OCI-LY3 (cell line): ENCODE data around the gene LNX1.

ENCODE experiments used
- H2AFZ ChIP-seq: fragments of 200-600, 300-600 bp; shearing (Covaris generic); 2 replicates; pipeline ENCODE4 v1.6.0; 2014; ENCODE audit warnings: antibody characterized with exemption, low read depth, low read length
- H3K27ac ChIP-seq: fragments of 200-600, 300-600 bp; sonication (generic); 2 replicates; pipeline ENCODE4 v1.5.1; 2014; ENCODE audit warnings: mild to moderate bottlenecking, low read length, moderate library complexity, mixed read lengths
- H3K27me3 ChIP-seq: fragments of 200-600, 300-600 bp; sonication (generic); 2 replicates; pipeline ENCODE4 v1.6.1; 2014; ENCODE audit warnings: low read depth, low read length, mixed read lengths
- H3K36me3 ChIP-seq: fragments of 200-600, 300-600 bp; sonication (generic); replicated peaks from 2 replicates; pipeline ENCODE3; 2014; ENCODE audit warnings: low read depth, low read length, mixed read lengths
- H3K4me1 ChIP-seq: fragments of 300-600, 200-600 bp; sonication (generic); 2 replicates; pipeline ENCODE4 v1.6.1; 2014; ENCODE audit warnings: low read length, mixed read lengths
- H3K4me2 ChIP-seq: fragments of 200-600, 300-600 bp; sonication (generic); 2 replicates; pipeline ENCODE4 v1.6.1; 2014; ENCODE audit warnings: low read length, mixed read lengths
- H3K4me3 ChIP-seq: fragments of 300-600, 200-600 bp; sonication (generic); 2 replicates; pipeline ENCODE4 v1.5.1; 2014; ENCODE audit warnings: antibody characterized with exemption, mild to moderate bottlenecking, low read length, moderate library complexity
- H3K79me2 ChIP-seq: fragments of 300-600, 200-600 bp; shearing (Covaris generic); 2 replicates; pipeline ENCODE4 v1.6.1; 2014; ENCODE audit warnings: mild to moderate bottlenecking, low read length, mixed read lengths
- H3K9ac ChIP-seq: fragments of 300-600, 200-600 bp; shearing (Covaris generic); 2 replicates; pipeline ENCODE4 v1.6.0; 2014; ENCODE audit warnings: mild to moderate bottlenecking, low read length, moderate library complexity
- H3K9me3 ChIP-seq: fragments of 200-600, 300-600 bp; shearing (Covaris generic); 2 replicates; pipeline ENCODE4 v1.6.1; 2014; ENCODE audit warnings: low read length, mixed read lengths; ENCODE audit not compliant: insufficient read depth
- H4K20me1 ChIP-seq: fragments of 200-600, 300-600 bp; sonication (generic); 2 replicates; pipeline ENCODE4 v1.6.1; 2016; ENCODE audit warnings: low read length, mixed read lengths; ENCODE audit not compliant: insufficient read depth
- CTCF ChIP-seq: fragments of 200-600, 300-600 bp; sonication (generic); IDR thresholded peaks from 2 replicates; pipeline ENCODE4 v1.5.1; 2014; ENCODE audit warnings: antibody characterized with exemption, low read length, low read depth
- EZH2phosphoT487 ChIP-seq: fragments of 200-600 bp; shearing (Covaris generic); IDR thresholded peaks from 2 replicates; pipeline ENCODE4 v1.6.1; 2018; ENCODE audit warnings: antibody characterized with exemption, mixed run types, low read depth

The LNX1 gene

GRCh38 chr4:53598483-53598882, 7.2 kb upstream of the LNX1 start:
- peaks cover 17% of the 10 kb centered on the region for H3K4me1 ChIP-seq
- no peak for TF ChIP-seq EZH2phosphoT487
- no peak for TF ChIP-seq CTCF
- no peaks in the 10 kb centered on the region for H4K20me1 ChIP-seq
- H3K36me3 ChIP-seq, result no peaks in the 10 kb centered on the region
- no peak overlapping the region for H2AFZ ChIP-seq
- no peak overlapping the region for H3K9ac ChIP-seq
- H3K79me2 ChIP-seq, result no peaks in the 10 kb centered on the region
- H3K4me3 ChIP-seq, result no peak overlapping the region
- H3K4me2 ChIP-seq, result no peak overlapping the region
- H3K27me3 ChIP-seq, result no peaks in the 10 kb centered on the region
- H3K27ac ChIP-seq, result no peak overlapping the region
- no peaks in the 10 kb centered on the region for H3K9me3 ChIP-seq

GRCh38 chr4:53596901-53597300, 5.6 kb upstream of the LNX1 start:
- H3K27me3 ChIP-seq, result no peaks in the 10 kb centered on the region
- no peak overlapping the region for H3K4me2 ChIP-seq
- no peak overlapping the region for H2AFZ ChIP-seq
- no peaks in the 10 kb centered on the region for H3K9me3 ChIP-seq
- H3K4me3 ChIP-seq, result no peak overlapping the region
- peaks cover 11% of the 10 kb centered on the region for H3K4me1 ChIP-seq
- H3K9ac ChIP-seq, result no peak overlapping the region
- no peak overlapping the region for H3K27ac ChIP-seq
- H3K79me2 ChIP-seq, result no peaks in the 10 kb centered on the region
- TF ChIP-seq CTCF, result no peak
- TF ChIP-seq EZH2phosphoT487, result no peak
- no peaks in the 10 kb centered on the region for H4K20me1 ChIP-seq
- no peaks in the 10 kb centered on the region for H3K36me3 ChIP-seq

GRCh38 chr4:53595834-53596233, 4.5 kb upstream of the LNX1 start:
- no peaks in the 10 kb centered on the region for H3K27me3 ChIP-seq
- TF ChIP-seq EZH2phosphoT487, result no peak
- no peak for TF ChIP-seq CTCF
- no peaks in the 10 kb centered on the region for H3K9me3 ChIP-seq
- H3K27ac ChIP-seq, result no peak overlapping the region
- no peak overlapping the region for H3K4me2 ChIP-seq
- no peak overlapping the region for H2AFZ ChIP-seq
- 0 out of 2 replicates have a peak, but pooled peaks cover 2% of the 10 kb centered on the region for H3K4me1 ChIP-seq
- no peaks in the 10 kb centered on the region for H3K79me2 ChIP-seq
- no peaks in the 10 kb centered on the region for H4K20me1 ChIP-seq
- no peak overlapping the region for H3K9ac ChIP-seq
- no peaks in the 10 kb centered on the region for H3K36me3 ChIP-seq
- no peak overlapping the region for H3K4me3 ChIP-seq

GRCh38 chr4:53595204-53595603, 3.9 kb upstream of the LNX1 start:
- Histone ChIP-seq H3K27me3 (no peaks in the 10 kb centered on the region), H3K79me2 (no peaks in the 10 kb centered on the region), H3K36me3 (no peaks in the 10 kb centered on the region), H3K4me1 (0 out of 2 replicates have a peak, but pooled peaks cover 2% of the 10 kb centered on the region), H3K4me2 (no peak overlapping the region), H4K20me1 (no peaks in the 10 kb centered on the region), H2AFZ (no peak overlapping the region), H3K9me3 (no peaks in the 10 kb centered on the region), H3K4me3 (no peak overlapping the region), H3K9ac (no peak overlapping the region), H3K27ac (no peak overlapping the region)
- TF ChIP-seq CTCF (no peak), EZH2phosphoT487 (no peak)
